ENCODE measurements around the gene HBA2.

GRCh38 chr16:143456-143855 lies 29.2 kb upstream of the HBA2 start:
- TF ChIP-seq CTCF (IDR thresholded peaks at IDR 0.05) (no peak), POLR2A (IDR thresholded peaks at IDR 0.05) (no peak)

Data from lower leg skin (tissue), 3 donors.